Medulla oblongata (tissue), 1 donor: Measurements from ENCODE around the gene CAMK1D.

Experiments
- DNase-seq: peaks from one replicate; pipeline ENCODE4 v3.0.0-alpha.2; 2015; ENCODE audit errors: extremely low spot score

The CAMK1D gene

GRCh38 chr10:12465385-12466136 is 116.2 kb downstream of the CAMK1D start:
- no peak for DNase-seq

GRCh38 chr10:12466704-12467305 is 117.5 kb downstream of the CAMK1D start:
- no peak for DNase-seq

- DNase-seq: no peak
Measured at GRCh38 chr10:12469345-12469744, 120.0 kb downstream of the CAMK1D start.

GRCh38 chr10:12470719-12471118 is 121.4 kb downstream of the CAMK1D start:
- no peak for DNase-seq

GRCh38 chr10:12471135-12471534 is 121.8 kb downstream of the CAMK1D start:
- DNase-seq: no peak

GRCh38 chr10:12473491-12473890 is 124.1 kb downstream of the CAMK1D start:
- no peak for DNase-seq

- no peak for DNase-seq
Measured at GRCh38 chr10:12474727-12475412, 125.5 kb downstream of the CAMK1D start.

GRCh38 chr10:12476656-12477055 is 127.3 kb downstream of the CAMK1D start:
- no peak for DNase-seq

- no peak for DNase-seq
Measured at GRCh38 chr10:12479437-12479844, 130.1 kb downstream of the CAMK1D start.

GRCh38 chr10:12479924-12480323 is 130.6 kb downstream of the CAMK1D start:
- DNase-seq: no peak

GRCh38 chr10:12480440-12480839 is 131.1 kb downstream of the CAMK1D start:
- DNase-seq: no peak

GRCh38 chr10:12481924-12482323 is 132.6 kb downstream of the CAMK1D start:
- DNase-seq: no peak

- DNase-seq: no peak
Measured at GRCh38 chr10:12482587-12482986, 133.2 kb downstream of the CAMK1D start.

- DNase-seq: no peak
Measured at GRCh38 chr10:12484002-12484918, 134.9 kb downstream of the CAMK1D start.

GRCh38 chr10:12484941-12485805 is 135.8 kb downstream of the CAMK1D start:
- DNase-seq: no peak

GRCh38 chr10:12487366-12487765 is 138.0 kb downstream of the CAMK1D start:
- no peak for DNase-seq

GRCh38 chr10:12488626-12489025 is 139.3 kb downstream of the CAMK1D start:
- no peak for DNase-seq

GRCh38 chr10:12489357-12489756 is 140.0 kb downstream of the CAMK1D start:
- no peak for DNase-seq

- no peak for DNase-seq
Measured at GRCh38 chr10:12489806-12490205, 140.5 kb downstream of the CAMK1D start.

- no peak for DNase-seq
Measured at GRCh38 chr10:12490963-12491362, 141.6 kb downstream of the CAMK1D start.

GRCh38 chr10:12491491-12491890 is 142.1 kb downstream of the CAMK1D start:
- DNase-seq: no peak
